Testis (tissue), 3 donors: ENCODE measurements around the gene GARNL3. TPM values are rescaled to one million over a fixed set of nuclear protein-coding genes. Genes with fewer than 3 reads are reported as not detected.

ENCODE experiments used
- DNase-seq: peaks from one replicate; pipeline ENCODE4 v3.0.0-alpha.2; 2019
- H3K27ac ChIP-seq, 2 donors: fragments of 200-600 bp; sonication (generic); one replicate each; pipeline ENCODE4 v1.5.1; 2019
- H3K27me3 ChIP-seq: fragments of 200-600 bp; sonication (generic); one replicate; pipeline ENCODE4 v1.5.1; 2019
- H3K36me3 ChIP-seq: fragments of 200-600 bp; sonication (generic); one replicate; pipeline ENCODE4 v1.5.1; 2017; ENCODE audit warnings: low read depth; ENCODE audit errors: missing control alignments
- H3K4me1 ChIP-seq: fragments of 200-600 bp; sonication (generic); one replicate; pipeline ENCODE4 v1.5.1; 2019
- H3K4me3 ChIP-seq, 2 donors: fragments of 200-600 bp; sonication (generic); one replicate each; pipeline ENCODE4 v1.5.1; 2017 to 2019
- H3K9me3 ChIP-seq: fragments of 200-600 bp; sonication (generic); one replicate; pipeline ENCODE4 v1.5.1; 2017
- CTCF ChIP-seq, 3 experiments: fragments of 450-650 bp in 2 of 3; fragments of 200-600 bp in 1 of 3; sonication (generic) in 1 of 3; IDR thresholded peaks; one replicate each; pipeline ENCODE4 v1.5.1; 2016 to 2019; ENCODE audit warnings: antibody characterized with exemption in 3 of 3, mild to moderate bottlenecking in 2 of 3, moderate library complexity in 1 of 3
- POLR2A ChIP-seq: fragments of 450-650 bp; IDR thresholded peaks from one replicate; pipeline ENCODE4 v1.6.1; 2017; ENCODE audit warnings: antibody characterized with exemption, mild to moderate bottlenecking, moderate library complexity
- WGBS, 2 donors: methylation state at CpG; one replicate each; pipeline ENCODE4 v1.1.5; 2018; 5-methylcytosine and 5-hydroxymethylcytosine counted together
- intact Hi-C: fragments of 100-400 bp; cut with DNase I; formaldehyde crosslinking; loops from one replicate; pipeline ENCODE4 v1.15.1; 2023; ENCODE audit warnings: low total_unique reads
- polyA plus RNA-seq: library from polyadenylated mRNA; stranded (reverse); fragments of 350-450 nt; fragmentation: Illumina TruSeq; extraction: RNeasy Lipid Tissue Mini Kit (QIAGEN cat#74804); gene quantifications from one replicate; pipeline ENCODE4 v1.2.3, GENCODE V29; 2014; ENCODE audit warnings: low read depth, low replicate concordance; ENCODE audit not compliant: insufficient read depth
- total RNA-seq, 2 donors: library from RNA; depleted of rRNA; stranded (reverse); fragments of >200 nt; gene quantifications; one replicate each; pipeline ENCODE4 v1.2.3, GENCODE V29; 2016

Gene GARNL3
- total and polyA plus RNA-seq, 3 donors from 2014 or later = 12.9 to 42.8 (median 25.9) TPM

GRCh38 chr9:127320115-127320378 lies 55.5 kb downstream of the GARNL3 start:
- no peaks in the 10 kb centered on the region for H3K27me3 ChIP-seq
- no peaks in the 10 kb centered on the region for H3K9me3 ChIP-seq
- 85 to 86% methylated on average over 2 of the region's 2 CpGs for WGBS, 2 donors
- intact Hi-C loops = no loop called here
- H3K27ac ChIP-seq = no peak overlapping the region
- no peaks in the 10 kb centered on the region for H3K4me1 ChIP-seq
- no peak overlapping the region for H3K4me3 ChIP-seq
- DNase-seq = no peak
- no peak for TF ChIP-seq POLR2A
- no peak for TF ChIP-seq CTCF (IDR thresholded peaks at IDR 0.05)
- H3K36me3 ChIP-seq = no peaks in the 10 kb centered on the region

GRCh38 chr9:127323393-127323792 lies 58.8 kb downstream of the GARNL3 start:
- Histone ChIP-seq H3K36me3 (no peaks in the 10 kb centered on the region), H3K27me3 (no peaks in the 10 kb centered on the region), H3K4me1 (no peaks in the 10 kb centered on the region), H3K4me3 (no peak overlapping the region), H3K9me3 (no peaks in the 10 kb centered on the region), H3K27ac (no peak overlapping the region)
- no peak for DNase-seq
- 75 to 94% methylated on average over 5 of the region's 5 CpGs for WGBS, 2 donors
- intact Hi-C loops = no loop called here
- TF ChIP-seq POLR2A (no peak), CTCF (IDR thresholded peaks at IDR 0.05) (no peak)

GRCh38 chr9:127330501-127330900 lies 65.9 kb downstream of the GARNL3 start:
- TF ChIP-seq CTCF (IDR thresholded peaks at IDR 0.05) (no peak), POLR2A (no peak)

GRCh38 chr9:127333221-127334064 lies 68.9 kb downstream of the GARNL3 start:
- TF ChIP-seq CTCF (IDR thresholded peaks at IDR 0.05) = no peak
- no peak for TF ChIP-seq POLR2A
- Histone ChIP-seq H3K27ac (peak overlapping the region; percentile 22 to 72), H3K27me3 (no peaks in the 10 kb centered on the region), H3K4me1 (peaks cover 24% of the 10 kb centered on the region), H3K36me3 (no peaks in the 10 kb centered on the region), H3K4me3 (no peak overlapping the region), H3K9me3 (no peaks in the 10 kb centered on the region)
- intact Hi-C loops = no loop called here
- 56 to 63% methylated on average over 5 of the region's 5 CpGs for WGBS, 2 donors
- DNase-seq = peak; percentile 41

More at GRCh38 chr9:127330501-127330900, 65.9 kb downstream of the GARNL3 start:
- no peak for DNase-seq
- Histone ChIP-seq H3K27ac (no peak overlapping the region), H3K9me3 (no peaks in the 10 kb centered on the region), H3K4me1 (peaks cover 13% of the 10 kb centered on the region), H3K4me3 (no peak overlapping the region), H3K27me3 (no peaks in the 10 kb centered on the region), H3K36me3 (no peaks in the 10 kb centered on the region)
- intact Hi-C loops = no loop called here
- WGBS, 2 donors = 93 to 96% methylated on average over 5 of the region's 5 CpGs

GRCh38 chr9:127334725-127335124 lies 70.2 kb downstream of the GARNL3 start:
- WGBS, 2 donors = 83 to 84% methylated on average over 2 of the region's 2 CpGs
- intact Hi-C loops = no loop called here
- no peak for DNase-seq
- Histone ChIP-seq H3K9me3 (no peaks in the 10 kb centered on the region), H3K4me3 (no peak overlapping the region), H3K4me1 (peaks cover 24% of the 10 kb centered on the region), H3K27me3 (no peaks in the 10 kb centered on the region), H3K27ac (no peak overlapping the region), H3K36me3 (no peaks in the 10 kb centered on the region)
- TF ChIP-seq CTCF (IDR thresholded peaks at IDR 0.05) (no peak), POLR2A (no peak)
